LNCaP clone FGC (cell line): ENCODE results near the gene PDX1.

Experiments used
- DNase-seq: peaks from one replicate; pipeline ENCODE4 v3.0.0-alpha.2; 2011; ENCODE audit warnings: low read depth
- H3K4me3 ChIP-seq: 2 replicates; pipeline ENCODE4 v1.5.1; 2011; ENCODE audit warnings: mild to moderate bottlenecking, low read depth, low read length, control low read depth
- TF ChIP-seq, protein P1 (sequence below): IDR thresholded peaks from 2 replicates; pipeline ENCODE4 v1.5.1; 2012; ENCODE audit warnings: mild to moderate bottlenecking; ENCODE audit not compliant: control insufficient read depth, insufficient read depth; ENCODE audit errors: extremely low read depth

The PDX1 gene

GRCh38 chr13:27918041-27918917 lies 1.5 kb upstream of the PDX1 start:
- DNase-seq, result no peak
- TF ChIP-seq, protein P1, sequence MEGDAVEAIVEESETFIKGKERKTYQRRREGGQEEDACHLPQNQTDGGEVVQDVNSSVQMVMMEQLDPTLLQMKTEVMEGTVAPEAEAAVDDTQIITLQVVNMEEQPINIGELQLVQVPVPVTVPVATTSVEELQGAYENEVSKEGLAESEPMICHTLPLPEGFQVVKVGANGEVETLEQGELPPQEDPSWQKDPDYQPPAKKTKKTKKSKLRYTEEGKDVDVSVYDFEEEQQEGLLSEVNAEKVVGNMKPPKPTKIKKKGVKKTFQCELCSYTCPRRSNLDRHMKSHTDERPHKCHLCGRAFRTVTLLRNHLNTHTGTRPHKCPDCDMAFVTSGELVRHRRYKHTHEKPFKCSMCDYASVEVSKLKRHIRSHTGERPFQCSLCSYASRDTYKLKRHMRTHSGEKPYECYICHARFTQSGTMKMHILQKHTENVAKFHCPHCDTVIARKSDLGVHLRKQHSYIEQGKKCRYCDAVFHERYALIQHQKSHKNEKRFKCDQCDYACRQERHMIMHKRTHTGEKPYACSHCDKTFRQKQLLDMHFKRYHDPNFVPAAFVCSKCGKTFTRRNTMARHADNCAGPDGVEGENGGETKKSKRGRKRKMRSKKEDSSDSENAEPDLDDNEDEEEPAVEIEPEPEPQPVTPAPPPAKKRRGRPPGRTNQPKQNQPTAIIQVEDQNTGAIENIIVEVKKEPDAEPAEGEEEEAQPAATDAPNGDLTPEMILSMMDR, result no peak
- no peak overlapping the region for H3K4me3 ChIP-seq

DNA sequence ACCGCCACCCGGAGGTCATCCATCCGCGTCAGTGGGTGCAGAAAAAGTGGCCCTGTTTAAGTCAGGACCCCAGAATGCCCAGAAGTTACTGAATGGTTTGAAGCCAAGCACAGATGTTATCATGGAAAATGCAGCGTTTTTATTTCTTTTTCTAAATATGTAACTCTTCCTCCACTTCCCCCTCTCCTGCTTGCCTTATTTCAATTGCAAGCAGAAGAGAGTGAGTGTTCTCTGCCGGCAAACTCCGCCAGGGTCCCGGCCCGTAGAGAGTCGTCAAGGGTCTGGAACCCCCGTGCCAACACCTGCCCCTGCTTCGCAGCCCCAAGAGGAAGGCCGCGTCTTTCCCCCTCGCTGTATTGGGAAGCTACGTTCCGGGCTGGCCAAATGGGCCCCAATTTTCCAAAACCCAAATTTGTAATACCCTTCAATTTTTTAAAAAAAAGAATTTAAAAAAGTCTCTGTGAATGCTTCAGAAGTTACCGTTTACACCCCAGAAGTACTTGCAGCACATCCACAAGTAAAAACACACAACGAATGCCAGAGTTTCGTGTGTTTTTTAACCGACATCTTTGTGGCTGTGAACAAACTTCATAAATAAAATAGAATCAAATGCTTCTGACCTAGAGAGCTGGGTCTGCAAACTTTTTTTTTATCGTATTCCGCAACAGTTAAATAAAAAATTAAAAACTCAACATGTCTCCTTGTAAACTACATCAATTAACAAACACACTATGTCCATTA lies 712 bp upstream of the PDX1 start:
- H3K4me3 ChIP-seq, result no peak overlapping the region
- no peak for DNase-seq
- TF ChIP-seq, protein P1, result no peak

DNA sequence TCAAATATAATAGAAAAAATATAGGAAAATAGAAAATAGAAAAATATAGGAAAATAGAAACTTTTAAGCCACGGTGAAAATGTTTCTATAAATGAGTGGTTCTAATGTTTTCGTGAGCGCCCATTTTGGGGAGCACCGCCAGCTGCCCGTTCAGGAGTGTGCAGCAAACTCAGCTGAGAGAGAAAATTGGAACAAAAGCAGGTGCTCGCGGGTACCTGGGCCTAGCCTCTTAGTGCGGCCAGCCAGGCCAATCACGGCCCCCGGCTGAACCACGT lies 204 bp upstream of the PDX1 start:
- peak overlapping the region; percentile 31 for H3K4me3 ChIP-seq
- no peak for DNase-seq
- TF ChIP-seq, protein P1, result no peak

- no peak overlapping the region; the same call in 1 of the 2 replicates for H3K4me3 ChIP-seq
- TF ChIP-seq, protein P1, result no peak
- no peak for DNase-seq
Measured at GRCh38 chr13:27920677-27921420, 1.0 kb downstream of the PDX1 start.

DNA sequence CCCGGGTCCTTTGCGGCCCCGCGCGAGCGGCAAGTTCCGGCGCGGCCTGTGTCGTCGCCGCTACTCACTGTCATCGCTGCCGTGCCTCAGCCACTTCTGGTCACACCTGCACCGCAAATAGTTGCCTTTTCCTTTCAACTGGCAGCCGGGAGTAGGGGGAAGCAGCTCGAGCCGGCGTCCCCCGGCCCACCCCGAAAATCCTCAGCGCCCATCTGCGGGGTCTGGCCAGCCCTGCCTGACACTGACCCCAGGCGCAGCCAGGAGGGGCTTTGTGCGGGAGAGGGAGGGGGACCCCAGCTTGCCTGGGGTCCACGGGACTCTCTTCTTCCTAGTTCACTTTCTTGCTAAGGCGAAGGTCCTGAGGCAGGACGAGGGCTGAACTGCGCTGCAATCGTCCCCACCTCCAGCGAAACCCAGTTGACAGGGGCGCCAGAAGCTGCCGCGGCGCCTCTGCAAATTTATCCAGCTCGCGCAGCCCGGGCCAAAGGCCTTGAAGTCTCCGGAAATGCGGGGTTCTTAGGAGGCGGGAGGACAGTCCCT lies 1.7 kb downstream of the PDX1 start:
- DNase-seq, result no peak
- no peak overlapping the region for H3K4me3 ChIP-seq
- TF ChIP-seq, protein P1, result no peak

DNA sequence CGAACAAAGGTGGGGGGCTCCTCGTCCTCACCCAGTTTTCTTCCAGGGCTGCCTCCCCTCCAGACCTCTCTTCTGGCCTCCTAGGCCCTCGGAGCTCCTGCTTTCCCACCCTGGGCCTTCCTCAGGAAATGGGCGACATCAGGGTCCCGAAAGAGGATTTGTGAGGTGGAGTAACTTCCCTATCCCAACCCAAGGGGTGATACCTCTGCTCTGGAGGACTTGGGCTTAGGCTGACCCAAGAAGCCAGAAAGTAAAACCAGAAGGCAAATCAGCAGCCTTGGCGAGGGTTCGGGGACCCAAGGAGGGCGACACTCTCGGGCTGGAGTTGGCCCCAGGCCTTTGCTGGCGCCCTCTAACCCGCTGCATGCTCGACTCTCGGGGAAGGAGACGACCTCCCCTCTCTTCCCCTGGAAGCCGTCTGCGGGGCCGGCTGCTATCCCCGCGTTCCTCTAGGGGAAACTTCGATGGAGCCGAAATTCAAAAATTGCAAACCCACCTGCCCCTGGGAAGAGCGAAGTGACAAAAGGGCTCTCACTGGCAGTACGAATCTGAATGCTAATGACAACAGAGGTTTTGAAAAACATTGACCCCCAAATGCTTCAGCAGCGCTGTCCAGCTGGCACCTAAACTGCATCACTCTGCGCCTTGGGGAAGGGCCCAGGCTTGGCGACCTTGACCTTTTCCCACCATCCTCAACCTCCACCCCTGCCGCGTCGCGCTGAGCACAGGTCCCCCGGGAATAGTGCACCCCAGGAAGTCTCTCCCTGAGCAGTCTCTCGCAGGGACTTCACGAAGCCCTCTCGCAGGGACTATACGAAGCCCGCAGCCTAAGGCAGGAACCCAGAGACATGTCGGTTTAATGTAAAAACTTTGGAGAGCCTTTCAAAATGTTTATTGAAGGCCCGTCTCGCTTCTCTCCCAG lies 2.4 kb downstream of the PDX1 start:
- DNase-seq, result no peak
- H3K4me3 ChIP-seq, result no peak overlapping the region
- TF ChIP-seq, protein P1, result no peak
